H1 (cell line): Measurements from ENCODE around the gene RAD9A. TPM values are rescaled to one million over a fixed set of nuclear protein-coding genes. Genes with fewer than 3 reads are reported as not detected.

ENCODE experiments used
- CTCF ChIA-PET: fragments of 300-600 bp; sonication (Branson Sonifier 250); formaldehyde crosslinking; loops from one replicate; lab custom pipeline; 2021; ENCODE audit not compliant: partially characterized antibody; lab: Charles Lee
- POLR2A ChIA-PET: fragments of 300-600 bp; sonication (Branson Sonifier 250); formaldehyde crosslinking; loops from one replicate; lab custom pipeline; 2021; ENCODE audit warnings: inconsistent platforms; ENCODE audit not compliant: partially characterized antibody; lab: Charles Lee
- DNase-seq, 2 experiments: peaks; one replicate each; pipeline versions ENCODE4 v3.0.0 to v3.0.0-alpha.2; 2010 to 2022; ENCODE audit warnings: low spot score in 2 of 2, low read depth in 1 of 2, mixed read lengths in 1 of 2
- FAIRE-seq: peaks from 2 replicates; lab custom pipeline; 2011; peaks lifted over from hg19 to GRCh38; lab: Jason Lieb, UNC
- H2AFZ ChIP-seq: 2 replicates; pipeline ENCODE4 v1.8.1; 2012; ENCODE audit warnings: low read length, inconsistent platforms
- H2AK5ac ChIP-seq: 2 replicates; pipeline ENCODE4 v1.6.1; 2013; ENCODE audit warnings: low read depth, low read length
- H2BK120ac ChIP-seq: replicated peaks from 2 replicates; pipeline ENCODE3; 2013; ENCODE audit warnings: low read depth, low read length, inconsistent platforms
- H2BK12ac ChIP-seq: 2 replicates; pipeline ENCODE4 v1.6.1; 2013; ENCODE audit warnings: low read depth, low read length
- H2BK15ac ChIP-seq: 2 replicates; pipeline ENCODE4 v1.6.1; 2013; ENCODE audit warnings: low read length
- H2BK20ac ChIP-seq: 2 replicates; pipeline ENCODE4 v1.6.1; 2013; ENCODE audit warnings: low read length
- H2BK5ac ChIP-seq: 2 replicates; pipeline ENCODE4 v1.6.1; 2013; ENCODE audit warnings: low read depth, low read length
- H3K14ac ChIP-seq: 2 replicates; pipeline ENCODE4 v1.6.1; 2013; ENCODE audit warnings: inconsistent platforms; ENCODE audit not compliant: insufficient read length
- H3K18ac ChIP-seq: 2 replicates; pipeline ENCODE4 v1.6.1; 2013; ENCODE audit warnings: low read length; ENCODE audit errors: extremely low read depth
- H3K23ac ChIP-seq: 2 replicates; pipeline ENCODE4 v1.6.1; 2013; ENCODE audit warnings: inconsistent platforms; ENCODE audit not compliant: insufficient read length
- H3K23me2 ChIP-seq: 2 replicates; pipeline ENCODE4 v1.6.1; 2013; ENCODE audit warnings: low read depth, low read length
- H3K27ac ChIP-seq: 2 replicates; pipeline ENCODE4 v1.6.1; 2011; ENCODE audit warnings: low read depth, low read length, inconsistent platforms
- H3K27me3 ChIP-seq, 4 experiments: replicated peaks in 1 of 4; 1 replicate in 1 of 4; 2 replicates in 3 of 4; pipeline versions ENCODE4 v1.6.1 to v1.8.1; 2011 to 2013; ENCODE audit warnings: low read length in 3 of 4, mild to moderate bottlenecking in 3 of 4, inconsistent platforms in 2 of 4, mixed read lengths in 2 of 4, moderate library complexity in 1 of 4; ENCODE audit not compliant: control insufficient read depth in 3 of 4, insufficient read depth in 3 of 4; ENCODE audit errors: extremely low read depth in 1 of 4
- H3K36me3 ChIP-seq, 4 experiments: 2 replicates each; pipeline versions ENCODE4 v1.6.1 to v1.8.1; 2011 to 2013; ENCODE audit warnings: mild to moderate bottlenecking in 4 of 4, low read length in 3 of 4, moderate library complexity in 2 of 4, control low read depth in 1 of 4, inconsistent platforms in 1 of 4; ENCODE audit not compliant: insufficient read depth in 4 of 4, control insufficient read depth in 2 of 4
- H3K4ac ChIP-seq: replicated peaks from 2 replicates; pipeline ENCODE3; 2013; ENCODE audit warnings: low read length, low read depth, mixed read lengths, inconsistent platforms; ENCODE audit not compliant: insufficient read length
- H3K4me1 ChIP-seq, 4 experiments: replicated peaks in 1 of 4; 1 replicate in 1 of 4; 2 replicates in 3 of 4; pipeline versions ENCODE4 v1.6.1 to v1.8.1; 2011 to 2013; ENCODE audit warnings: low read length in 3 of 4, inconsistent platforms in 2 of 4, mixed read lengths in 1 of 4; ENCODE audit not compliant: insufficient read depth in 4 of 4, control insufficient read depth in 3 of 4
- H3K4me2 ChIP-seq, 2 experiments: 2 replicates each; pipeline versions ENCODE4 v1.6.1 to v1.8.1; 2011 to 2013; ENCODE audit warnings: low read depth in 2 of 2, low read length in 2 of 2, control low read depth in 1 of 2, inconsistent platforms in 1 of 2, mild to moderate bottlenecking in 1 of 2; ENCODE audit not compliant: insufficient read depth in 1 of 2
- H3K4me3 ChIP-seq, 4 experiments: fragments of 200-600, 300-600 bp in 1 of 4; sonication (generic), shearing (Covaris generic), sonication (Bioruptor Twin) in 1 of 4; 2 replicates each; pipeline versions ENCODE4 v1.5.1 to v1.8.1; 2011 to 2016; ENCODE audit warnings: low read length in 4 of 4, low read depth in 3 of 4, control low read depth in 2 of 4, inconsistent platforms in 2 of 4, mild to moderate bottlenecking in 2 of 4, mixed read lengths in 1 of 4, moderate library complexity in 1 of 4; ENCODE audit not compliant: insufficient read depth in 2 of 4; ENCODE audit errors: extremely low read depth in 1 of 4
- H3K56ac ChIP-seq: replicated peaks from 2 replicates; pipeline ENCODE3; 2013; ENCODE audit warnings: low read depth, mild to moderate bottlenecking, mixed read lengths, low read length, inconsistent platforms; ENCODE audit not compliant: insufficient read length
- H3K79me1 ChIP-seq: 2 replicates; pipeline ENCODE4 v1.6.1; 2013; ENCODE audit warnings: low read depth, low read length, control low read depth
- H3K79me2 ChIP-seq, 2 experiments: 2 replicates each; pipeline versions ENCODE4 v1.6.1 to v1.8.1; 2012 to 2013; ENCODE audit warnings: low read length in 2 of 2, mild to moderate bottlenecking in 2 of 2, inconsistent platforms in 1 of 2; ENCODE audit not compliant: insufficient read depth in 2 of 2, control insufficient read depth in 1 of 2
- H3K9ac ChIP-seq, 4 experiments: replicated peaks in 1 of 4; 1 replicate in 1 of 4; 2 replicates in 3 of 4; pipeline versions ENCODE4 v1.6.1 to v1.8.1; 2011 to 2013; ENCODE audit warnings: low read depth in 3 of 4, low read length in 3 of 4, control low read depth in 2 of 4, mild to moderate bottlenecking in 2 of 4, moderate library complexity in 2 of 4, inconsistent platforms in 1 of 4; ENCODE audit errors: extremely low read depth in 1 of 4
- H3K9me3 ChIP-seq, 2 experiments: 2 replicates each; pipeline versions ENCODE4 v1.6.1 to v1.8.1; 2012 to 2013; ENCODE audit warnings: mild to moderate bottlenecking in 2 of 2, moderate library complexity in 2 of 2, control low read depth in 1 of 2, inconsistent platforms in 1 of 2, low read depth in 1 of 2, low read length in 1 of 2, mixed read lengths in 1 of 2; ENCODE audit not compliant: insufficient read depth in 2 of 2
- H4K20me1 ChIP-seq, 2 experiments: replicated peaks in 1 of 2; 2 replicates each; pipeline versions ENCODE3 to v1.8.1; 2011 to 2013; ENCODE audit warnings: inconsistent platforms in 2 of 2, low read length in 2 of 2, mild to moderate bottlenecking in 1 of 2; ENCODE audit not compliant: insufficient read depth in 2 of 2, control insufficient read depth in 1 of 2
- H4K5ac ChIP-seq: 2 replicates; pipeline ENCODE4 v1.6.1; 2013; ENCODE audit warnings: low read length, low read depth, mixed read lengths, inconsistent platforms; ENCODE audit not compliant: insufficient read length
- H4K8ac ChIP-seq: 2 replicates; pipeline ENCODE4 v1.8.0; 2013; ENCODE audit warnings: mild to moderate bottlenecking, moderate library complexity, low read length, inconsistent platforms; ENCODE audit not compliant: insufficient read depth; ENCODE audit errors: extremely low read depth
- H4K91ac ChIP-seq: replicated peaks from 2 replicates; pipeline ENCODE3; 2013; ENCODE audit warnings: low read length, mixed read lengths, inconsistent platforms; ENCODE audit not compliant: insufficient read length
- BCL11A ChIP-seq, 2 experiments: IDR thresholded peaks; one replicate each; pipeline ENCODE4 v1.6.1; 2011; ENCODE audit warnings: low read depth in 2 of 2, low read length in 2 of 2, mild to moderate bottlenecking in 2 of 2
- HDAC6 ChIP-seq: IDR thresholded peaks from one replicate; pipeline ENCODE4 v1.7.1; 2012; ENCODE audit warnings: low read depth, mild to moderate bottlenecking, inconsistent platforms, low read length, moderate library complexity
- JUND ChIP-seq: IDR thresholded peaks from 2 replicates; pipeline ENCODE4 v1.6.1; 2011; ENCODE audit warnings: mild to moderate bottlenecking, improper control_type of control experiment, low read length
- KDM4A ChIP-seq: IDR thresholded peaks from one replicate; pipeline ENCODE4 v1.7.1; 2012; ENCODE audit warnings: low read depth, mild to moderate bottlenecking, moderate library complexity, low read length, inconsistent platforms; ENCODE audit not compliant: severe bottlenecking
- KDM5A ChIP-seq: fragments of 200-600 bp; IDR thresholded peaks from 2 replicates; pipeline ENCODE4 v1.7.1; 2012; ENCODE audit warnings: mild to moderate bottlenecking, low read length, inconsistent platforms, mixed read lengths
- PHF8 ChIP-seq: fragments of 200-600 bp; sonication (generic); conservative IDR thresholded peaks from 2 replicates; pipeline ENCODE4 v1.7.1; 2012; ENCODE audit warnings: low read depth, mild to moderate bottlenecking, inconsistent platforms, low read length, moderate library complexity
- POU5F1 ChIP-seq: IDR thresholded peaks from 2 replicates; pipeline ENCODE4 v1.6.1; 2011; ENCODE audit warnings: low read depth, mild to moderate bottlenecking, low read length, moderate library complexity
- SAP30 ChIP-seq: fragments of 300-600 bp; sonication (generic); IDR thresholded peaks from 2 replicates; pipeline ENCODE4 v1.7.1; 2012; ENCODE audit warnings: low read length, moderate library complexity, mild to moderate bottlenecking, inconsistent platforms; ENCODE audit not compliant: insufficient read depth, insufficient replicate concordance
- TEAD4 ChIP-seq: IDR thresholded peaks from 2 replicates; pipeline ENCODE4 v1.6.1; 2012; ENCODE audit warnings: low read depth, low read length, inconsistent platforms, mixed read lengths
- YY1 ChIP-seq: IDR thresholded peaks from 2 replicates; pipeline ENCODE4 v1.6.1; 2011; ENCODE audit warnings: low read depth, mild to moderate bottlenecking, low read length
- WGBS, 2 experiments: shearing (Covaris generic) in 1 of 2; methylation state at CpG; one replicate each; pipeline versions ENCODE4 v1.1.6 to v1.1.7; 2013 to 2015; ENCODE audit warnings: low lambda C conversion rate in 2 of 2, mixed read lengths in 2 of 2, inconsistent platforms in 1 of 2, low coverage in 1 of 2, missing lambda C conversion rate in 1 of 2; ENCODE audit not compliant: insufficient replicate concordance in 2 of 2, insufficient coverage in 1 of 2, insufficient read length in 1 of 2; ENCODE audit errors: extremely low coverage in 1 of 2, missing lambda C conversion rate in 1 of 2; 5-methylcytosine and 5-hydroxymethylcytosine counted together
- polyA plus RNA-seq, 7 experiments: library from polyadenylated mRNA; depleted of rRNA in 3 of 7; stranded (reverse) in 5 of 7; unstranded in 2 of 7; fragments of >200 nt in 5 of 7; fragments of 200-250 nt in 2 of 7; gene quantifications; 1 replicate in 5 of 7; 2 replicates in 1 of 7; 4 replicates in 1 of 7; pipeline versions ENCODE4 v1.2.1 to v1.2.3, GENCODE V29; 2011 to 2013; ENCODE audit warnings: missing spikeins in 2 of 7, mixed read lengths in 2 of 7
- total RNA-seq: library from RNA; stranded (reverse); fragmentation: NEBNext Ultra II Directional; extraction: Animal tissue kit (Norgen Biotek cat#: 25700); gene quantifications from 2 replicates; pipeline ENCODE4 v1.2.1, GENCODE V29; 2021
- TF ChIP-seq, protein P1 (sequence below): IDR thresholded peaks from 2 replicates; pipeline ENCODE4 v1.6.1; 2012; ENCODE audit warnings: low read length, inconsistent platforms

Gene RAD9A
- total and polyA plus RNA-seq, 2 of the 8 experiments (the other 6 are each of a cell fraction or from before 2014, with no cell fraction given): 22.2 to 25.5 TPM

DNA sequence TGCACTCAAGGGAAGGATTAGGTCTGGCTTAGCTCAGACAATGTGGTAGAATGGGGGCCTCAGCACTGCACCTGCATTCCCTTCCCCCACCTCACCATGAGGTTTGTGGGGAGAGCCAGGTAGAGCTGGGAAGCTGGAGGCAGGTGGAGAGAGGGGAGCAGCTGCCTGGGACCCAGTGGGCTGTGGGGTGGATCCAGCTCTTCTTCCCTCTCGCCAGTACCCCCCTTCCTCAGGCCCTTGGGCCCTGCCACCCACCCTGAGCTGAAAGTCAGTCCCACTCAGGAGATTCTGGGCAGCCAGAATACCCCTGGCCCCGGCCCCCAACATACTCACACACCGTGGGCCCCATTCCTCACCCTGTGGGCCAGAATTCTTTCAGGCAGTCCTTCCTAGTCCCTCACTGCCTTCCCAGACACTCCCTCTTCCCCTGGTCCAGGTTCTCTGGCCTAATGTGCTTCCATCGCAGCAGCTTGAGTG lies 35.4 kb upstream of the RAD9A start:
- H2BK20ac ChIP-seq: 0 out of 2 replicates have a peak overlapping the region, but pooled peaks have one; percentile 48
- no peak overlapping the region; the same call in 1 of the 2 replicates for H3K18ac ChIP-seq
- no peak overlapping the region for H2AFZ ChIP-seq
- no peak overlapping the region for H3K9ac ChIP-seq
- H3K56ac ChIP-seq: no peak overlapping the region
- H3K79me1 ChIP-seq: peaks cover 2% of the 10 kb centered on the region; the same call in 1 of the 2 replicates
- 29% methylated on average over 3 of the region's 4 CpGs; no CpG with 5 or more reads in 1 of the 2 experiments for WGBS, 2 experiments
- peak overlapping the region; percentile 75; the same call in 1 of the 2 replicates for H2BK12ac ChIP-seq
- no peak overlapping the region for H2AK5ac ChIP-seq
- no peak overlapping the region for H3K4me2 ChIP-seq
- CTCF ChIA-PET: interaction anchor here (0.7 to 20.0 kb wide), 13 partner anchors 11 to 446 kb away, joined by 3 to 1305 read pairs (median 4); partner anchors contain the start of genes CLCF1, PPP1CA, RAD9A and TBC1D10C
- no peak overlapping the region for H3K27ac ChIP-seq
- no peak overlapping the region for H3K14ac ChIP-seq
- no peak overlapping the region for H2BK15ac ChIP-seq
- H4K91ac ChIP-seq: peak overlapping the region; percentile 45
- peaks cover 8% of the 10 kb centered on the region; the same call in 1 of the 2 replicates for H3K23me2 ChIP-seq
- H3K4ac ChIP-seq: no peak overlapping the region
- H4K8ac ChIP-seq: 0 out of 2 replicates have a peak overlapping the region, but pooled peaks have one; percentile 52
- DNase-seq: no peak
- no peak overlapping the region for H3K4me3 ChIP-seq
- H3K9me3 ChIP-seq: no peaks in the 10 kb centered on the region
- no peak for FAIRE-seq
- peaks cover 0 to 18% (median 15%) of the 10 kb centered on the region in 4 experiments; a peak in 6 of 7 replicates for H3K4me1 ChIP-seq
- no peaks in the 10 kb centered on the region; a peak in 1 of 7 replicates for H3K27me3 ChIP-seq
- no peak overlapping the region for H2BK120ac ChIP-seq
- peaks cover 0 to 1% of the 10 kb centered on the region in 2 experiments for H4K20me1 ChIP-seq
- H4K5ac ChIP-seq: no peak overlapping the region
- POLR2A ChIA-PET: interaction anchor here (0.9 to 1.7 kb wide), 6 partner anchors 10 to 282 kb away, joined by 3 to 6 read pairs (median 4); partner anchors contain the start of gene RAD9A
- no peaks in the 10 kb centered on the region for H3K79me2 ChIP-seq
- H2BK5ac ChIP-seq: peak overlapping the region; percentile 52; the same call in 1 of the 2 replicates
- H3K23ac ChIP-seq: no peak overlapping the region
- no peaks in the 10 kb centered on the region for H3K36me3 ChIP-seq
- TF ChIP-seq KDM4A (no peak), PHF8 (no peak), KDM5A (no peak), HDAC6 (no peak), POU5F1 (no peak), YY1 (no peak), BCL11A (IDR thresholded peaks at IDR 0.05; ENCODE audit: low read depth in 2 of 2, low read length in 2 of 2) (no peak), SAP30 (no peak), TEAD4 (no peak), JUND (no peak)
- TF ChIP-seq, protein P1, sequence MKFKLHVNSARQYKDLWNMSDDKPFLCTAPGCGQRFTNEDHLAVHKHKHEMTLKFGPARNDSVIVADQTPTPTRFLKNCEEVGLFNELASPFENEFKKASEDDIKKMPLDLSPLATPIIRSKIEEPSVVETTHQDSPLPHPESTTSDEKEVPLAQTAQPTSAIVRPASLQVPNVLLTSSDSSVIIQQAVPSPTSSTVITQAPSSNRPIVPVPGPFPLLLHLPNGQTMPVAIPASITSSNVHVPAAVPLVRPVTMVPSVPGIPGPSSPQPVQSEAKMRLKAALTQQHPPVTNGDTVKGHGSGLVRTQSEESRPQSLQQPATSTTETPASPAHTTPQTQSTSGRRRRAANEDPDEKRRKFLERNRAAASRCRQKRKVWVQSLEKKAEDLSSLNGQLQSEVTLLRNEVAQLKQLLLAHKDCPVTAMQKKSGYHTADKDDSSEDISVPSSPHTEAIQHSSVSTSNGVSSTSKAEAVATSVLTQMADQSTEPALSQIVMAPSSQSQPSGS: no peak
